ENCODE results near the gene GGA2.
"Not testable (repeated sequence)": the region's sequence is repeated elsewhere in the genome, so short reads cannot be mapped to it uniquely, and the experiment has no call there.

The GGA2 gene

GRCh38 chr16:23516366-23517137, 6.3 kb upstream of the GGA2 start:
- H3K27me3 Mint-ChIP-seq (ENCODE audit: low read depth) = no peaks in the 10 kb centered on the region
- H3K4me1 Mint-ChIP-seq = peaks cover 4% of the 10 kb centered on the region
- TF ChIP-seq CTCF (IDR thresholded peaks at IDR 0.05; ENCODE audit: unreplicated experiment in 3 of 3) = no peak
- H3K27ac Mint-ChIP-seq = no peak overlapping the region
- no peak overlapping the region for H3K4me3 Mint-ChIP-seq
- H3K36me3 Mint-ChIP-seq (ENCODE audit: low read depth) = peaks cover 25% of the 10 kb centered on the region
- no peaks in the 10 kb centered on the region for H3K9me3 Mint-ChIP-seq

- Mint-ChIP-seq H3K27ac (no peak overlapping the region), H3K4me1 (peaks cover 4% of the 10 kb centered on the region), H3K4me3 (no peak overlapping the region), H3K36me3 (ENCODE audit: low read depth) (peaks cover 20% of the 10 kb centered on the region), H3K27me3 (ENCODE audit: low read depth) (no peaks in the 10 kb centered on the region), H3K9me3 (no peaks in the 10 kb centered on the region)
- no peak for TF ChIP-seq CTCF (IDR thresholded peaks at IDR 0.05; ENCODE audit: unreplicated experiment in 3 of 3)
These were observed 5.6 kb upstream of the GGA2 start for GRCh38 chr16:23515881-23516280.

- Mint-ChIP-seq H3K27me3 (ENCODE audit: low read depth) (no peaks in the 10 kb centered on the region), H3K27ac (no peak overlapping the region), H3K36me3 (ENCODE audit: low read depth) (peaks cover 17% of the 10 kb centered on the region), H3K4me3 (no peak overlapping the region), H3K4me1 (peaks cover 4% of the 10 kb centered on the region), H3K9me3 (no peaks in the 10 kb centered on the region)
- TF ChIP-seq CTCF (IDR thresholded peaks at IDR 0.05; ENCODE audit: unreplicated experiment in 3 of 3) = no peak
These were observed 4.3 kb upstream of the GGA2 start for GRCh38 chr16:23514381-23515152.

- no peaks in the 10 kb centered on the region for H3K9me3 Mint-ChIP-seq
- peaks cover 3% of the 10 kb centered on the region for H3K27me3 Mint-ChIP-seq (ENCODE audit: low read depth)
- no peak overlapping the region for H3K27ac Mint-ChIP-seq
- H3K4me3 Mint-ChIP-seq = peak overlapping the region; percentile 51 to 80 (median 65)
- TF ChIP-seq CTCF (IDR thresholded peaks at IDR 0.05; ENCODE audit: unreplicated experiment in 3 of 3) = no peak
- H3K4me1 Mint-ChIP-seq = peaks cover 15% of the 10 kb centered on the region
- peaks cover 13% of the 10 kb centered on the region for H3K36me3 Mint-ChIP-seq (ENCODE audit: low read depth)
These were observed 1.9 kb upstream of the GGA2 start for GRCh38 chr16:23512168-23512695.

- Mint-ChIP-seq H3K9me3 (no peaks in the 10 kb centered on the region), H3K27me3 (ENCODE audit: low read depth) (peaks cover 3% of the 10 kb centered on the region), H3K27ac (no peak overlapping the region), H3K4me3 (peak overlapping the region; percentile 83 to 89 (median 84)), H3K4me1 (peaks cover 20% of the 10 kb centered on the region), H3K36me3 (ENCODE audit: low read depth) (peaks cover 17% of the 10 kb centered on the region)
- no peak for TF ChIP-seq CTCF (IDR thresholded peaks at IDR 0.05; ENCODE audit: unreplicated experiment in 3 of 3)
These were observed 1.4 kb upstream of the GGA2 start for GRCh38 chr16:23511731-23512130.

GRCh38 chr16:23510915-23511270, 599 bp upstream of the GGA2 start:
- H3K4me3 Mint-ChIP-seq = peak overlapping the region; percentile 84 to 89 (median 89)
- H3K27ac Mint-ChIP-seq = peak overlapping the region in 2 of 3 experiments; percentile 73 to 83
- H3K9me3 Mint-ChIP-seq; H3K27me3 Mint-ChIP-seq (ENCODE audit: low read depth): not testable (repeated sequence)
- peaks cover 17% of the 10 kb centered on the region for H3K36me3 Mint-ChIP-seq (ENCODE audit: low read depth)
- peaks cover 28% of the 10 kb centered on the region for H3K4me1 Mint-ChIP-seq

Measured in nephron (organoid).